ENCODE data around the gene PTX4. TPM values are rescaled to one million over a fixed set of nuclear protein-coding genes. Genes with fewer than 3 reads are reported as not detected.
"Not testable (repeated sequence)": the region's sequence is repeated elsewhere in the genome, so short reads cannot be mapped to it uniquely, and the experiment has no call there.

PTX4 gene
- total RNA-seq, 1 donor: 0.27 TPM

DNA sequence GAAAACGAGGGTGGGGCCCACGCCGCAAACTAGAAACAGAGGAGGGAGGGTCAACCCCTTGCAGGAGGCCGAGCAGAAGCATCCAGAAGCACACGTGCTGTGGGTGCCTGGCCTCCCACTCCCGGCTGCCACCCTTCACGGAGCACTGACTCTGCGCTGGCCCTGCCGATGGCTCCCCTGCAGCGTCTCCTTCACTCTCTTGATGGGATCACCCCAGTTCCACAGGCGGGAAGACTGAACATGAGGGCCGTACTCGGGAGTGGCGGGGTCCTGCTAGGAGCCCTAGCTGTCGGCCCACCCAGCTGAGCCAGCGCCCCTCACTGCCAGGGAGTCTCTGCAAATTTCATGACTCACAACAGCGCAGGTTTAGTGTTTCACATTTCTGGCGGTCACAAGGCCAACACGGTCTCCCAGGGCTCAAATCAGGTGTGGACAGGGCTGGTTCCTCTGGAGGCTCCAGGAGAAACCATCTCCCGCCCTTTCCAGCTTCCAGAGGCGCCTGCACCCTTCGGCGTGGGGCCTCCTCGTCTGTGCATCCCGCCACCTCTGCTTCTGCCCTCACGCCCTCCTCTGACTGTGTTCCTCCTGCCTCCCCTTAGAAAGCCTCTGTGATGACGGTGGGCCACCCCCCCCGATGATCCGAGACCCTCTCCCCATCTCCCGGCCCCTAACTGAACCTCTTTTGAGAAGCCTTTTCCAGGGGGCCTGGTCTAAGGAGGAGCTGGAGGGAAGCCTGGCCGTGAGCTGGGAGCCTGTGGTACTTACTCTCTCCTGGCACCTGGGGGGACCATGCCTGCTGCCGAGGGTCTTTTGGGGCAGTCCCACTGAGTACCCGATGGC lies 2.0 kb downstream of the PTX4 start:
- no peak for DNase-seq (ENCODE audit: low read depth in 2 of 3, low spot score in 2 of 3)

- DNase-seq (ENCODE audit: low read depth in 2 of 3, low spot score in 2 of 3): no peak
Observed at GRCh38 chr16:1485847-1486496, 2.8 kb downstream of the PTX4 start.

GRCh38 chr16:1481906-1482835 lies 6.6 kb downstream of the PTX4 start:
- no peak for DNase-seq (ENCODE audit: low read depth in 2 of 3, low spot score in 2 of 3)

DNA sequence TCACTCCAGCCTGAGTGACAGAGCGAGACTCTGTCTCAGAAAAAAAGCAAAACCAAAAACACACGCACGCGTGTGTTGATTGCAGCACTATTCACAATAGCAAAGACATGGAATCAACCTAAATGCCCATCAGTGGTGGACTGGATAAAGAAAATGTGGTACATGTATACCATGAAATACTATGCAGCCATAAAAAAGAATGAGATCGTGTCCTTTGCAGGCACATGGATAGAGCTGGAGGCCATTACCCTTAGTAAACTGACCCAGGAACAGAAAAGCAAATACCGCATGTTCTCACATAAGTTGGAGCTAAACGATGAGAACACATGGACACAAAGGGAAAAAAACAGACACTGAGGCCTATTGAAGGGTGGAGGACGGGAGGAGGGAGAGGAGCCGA lies 9.8 kb downstream of the PTX4 start:
- not testable (repeated sequence) for DNase-seq (ENCODE audit: low read depth in 2 of 3, low spot score in 2 of 3)

DNA sequence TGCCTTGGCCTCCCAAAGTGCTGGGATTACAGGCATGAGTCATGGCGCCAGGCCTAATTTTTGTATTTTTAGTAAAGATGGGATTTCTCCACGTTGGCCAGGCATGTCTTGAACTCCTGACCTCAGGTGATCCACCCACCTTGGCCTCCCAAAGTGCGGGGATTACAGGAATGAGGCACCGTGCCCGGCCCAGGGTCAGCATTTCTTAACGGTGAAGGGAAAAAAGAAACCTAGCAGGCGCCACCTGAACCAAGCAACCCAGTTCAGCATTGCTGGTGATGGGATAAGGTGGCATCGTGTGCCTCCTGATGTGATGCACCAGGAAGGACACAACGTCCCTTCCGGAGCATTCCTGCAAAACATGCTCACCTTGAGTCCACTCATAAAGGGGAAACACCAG lies 11.7 kb downstream of the PTX4 start:
- DNase-seq (ENCODE audit: low read depth in 2 of 3, low spot score in 2 of 3): no peak

- no peak for DNase-seq (ENCODE audit: low read depth in 2 of 3, low spot score in 2 of 3)
Observed at GRCh38 chr16:1475552-1476114, 13.1 kb downstream of the PTX4 start.

GRCh38 chr16:1474796-1475551 lies 13.8 kb downstream of the PTX4 start, which contains the start of gene CLCN7:
CLCN7 (minus strand) TSS chr16:1475028; CDS start chr16:1474974, 54 bp downstream.
- peak; percentile 71 to 90 (median 83) for DNase-seq (ENCODE audit: low read depth in 2 of 3, low spot score in 2 of 3)

DNA sequence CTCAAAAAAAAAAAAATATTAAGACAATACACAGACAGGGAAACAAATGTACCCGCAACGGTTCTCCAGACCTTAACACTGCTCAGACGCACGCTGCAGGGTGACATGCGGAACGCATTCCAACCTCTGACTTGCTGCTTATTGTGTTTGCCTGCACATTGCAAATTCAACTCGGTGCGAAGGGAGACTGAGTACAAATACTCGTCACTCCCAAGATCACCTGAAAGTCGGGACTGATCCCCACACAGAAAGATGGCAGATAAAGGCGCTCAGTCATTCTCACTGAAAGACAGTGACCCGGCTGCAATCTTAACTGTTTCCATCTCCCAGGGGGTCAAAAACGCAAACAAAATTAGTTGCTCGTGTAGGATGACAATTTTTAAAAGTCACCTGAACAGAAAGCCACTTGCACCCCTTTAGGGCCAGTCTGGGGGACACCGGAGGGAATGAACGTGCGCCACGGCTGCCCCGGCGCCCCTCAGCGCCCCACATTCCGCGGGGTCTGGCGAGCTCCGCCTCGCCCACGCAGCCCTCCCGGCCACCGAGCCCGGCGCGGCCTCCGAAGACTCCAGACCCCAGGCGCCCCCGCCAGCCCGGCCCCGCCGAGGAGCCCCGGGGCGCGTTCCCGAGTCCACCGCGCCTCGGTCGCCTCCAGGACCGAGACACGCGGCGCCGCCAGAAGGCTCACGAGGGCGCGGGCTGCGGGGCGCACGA lies 14.5 kb downstream of the PTX4 start:
- no peak for DNase-seq (ENCODE audit: low read depth in 2 of 3, low spot score in 2 of 3)

- no peak for DNase-seq (ENCODE audit: low read depth in 2 of 3, low spot score in 2 of 3)
Observed at GRCh38 chr16:1472974-1473373, 15.8 kb downstream of the PTX4 start.

- peak in 1 of 3 donors; percentile 55 for DNase-seq (ENCODE audit: low read depth in 2 of 3, low spot score in 2 of 3)
Observed at GRCh38 chr16:1471569-1472194, 17.1 kb downstream of the PTX4 start.

- DNase-seq (ENCODE audit: low read depth in 2 of 3, low spot score in 2 of 3): no peak
Observed at GRCh38 chr16:1470481-1471251, 18.1 kb downstream of the PTX4 start.

DNA sequence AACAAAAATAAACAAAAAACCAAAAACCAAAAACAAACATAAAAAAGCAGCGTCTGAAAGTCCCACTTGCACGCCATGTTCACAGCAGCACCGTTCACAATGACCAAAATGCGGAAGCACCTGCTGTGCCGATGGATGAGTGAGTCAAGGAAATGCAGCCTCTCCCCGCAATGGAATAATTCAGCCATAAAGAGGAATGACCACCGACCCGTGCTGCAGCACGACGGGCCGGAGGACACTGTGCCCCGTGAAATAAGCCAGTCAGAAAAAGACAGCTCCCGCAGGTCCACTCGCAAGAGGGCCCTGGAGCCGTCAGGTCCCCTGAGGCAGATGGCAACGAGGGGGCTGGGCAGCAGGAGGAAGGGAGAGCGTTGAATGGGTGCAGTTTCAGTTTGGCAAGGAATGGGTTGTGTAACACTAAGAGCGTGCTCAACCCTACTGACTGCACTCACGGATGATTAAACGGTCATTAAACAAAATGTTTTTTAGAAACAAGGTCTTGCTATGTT lies 19.0 kb downstream of the PTX4 start:
- peak in 1 of 3 donors; percentile 65 for DNase-seq (ENCODE audit: low read depth in 2 of 3, low spot score in 2 of 3)

DNA sequence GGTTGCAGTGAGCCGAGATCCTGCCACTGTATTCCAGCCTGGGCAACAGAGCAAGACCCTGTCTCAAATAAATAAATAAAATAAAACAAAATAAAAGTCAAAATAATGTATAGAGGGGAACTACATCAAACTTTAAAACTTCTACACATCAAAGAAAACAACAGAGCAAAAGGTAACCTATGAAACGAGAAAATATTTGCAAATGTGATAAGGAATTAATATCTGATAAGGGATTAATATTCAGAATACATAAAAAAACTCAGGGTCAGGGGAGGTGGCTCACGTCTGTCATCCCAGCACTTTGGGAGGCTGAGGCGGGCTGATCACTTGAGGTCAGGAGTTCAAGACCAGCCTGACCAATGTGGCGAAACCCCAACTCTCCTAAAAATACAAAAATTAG lies 19.6 kb downstream of the PTX4 start:
- not testable (repeated sequence) for DNase-seq (ENCODE audit: low read depth in 2 of 3, low spot score in 2 of 3)

- DNase-seq (ENCODE audit: low read depth in 2 of 3, low spot score in 2 of 3): no peak
Observed at GRCh38 chr16:1468426-1468810, 20.3 kb downstream of the PTX4 start.

GRCh38 chr16:1466968-1467521 lies 21.7 kb downstream of the PTX4 start:
- no peak for DNase-seq (ENCODE audit: low read depth in 2 of 3, low spot score in 2 of 3)

- DNase-seq (ENCODE audit: low read depth in 2 of 3, low spot score in 2 of 3): no peak
Observed at GRCh38 chr16:1466054-1466453, 22.7 kb downstream of the PTX4 start.

GRCh38 chr16:1465567-1465915 lies 23.2 kb downstream of the PTX4 start:
- DNase-seq (ENCODE audit: low read depth in 2 of 3, low spot score in 2 of 3): no peak
